GM11168 (cell line): Measurements from ENCODE around the gene ZNF689.

Source experiments
- in situ Hi-C: fragments of 300-500 bp; cut with MboI; formaldehyde crosslinking; loops from one replicate; pipeline ENCODE4 v1.12.0; 2022; ENCODE audit warnings: low sequenced_read_pairs; ENCODE audit not compliant: unreplicated experiment

The ZNF689 gene

GRCh38 chr16:30567160-30567990 is 42.8 kb downstream of the ZNF689 start:
- in situ Hi-C loops = no loop called here

- in situ Hi-C loops = no loop called here
Observed at GRCh38 chr16:30566531-30566930, 43.7 kb downstream of the ZNF689 start.

GRCh38 chr16:30565984-30566383 is 44.2 kb downstream of the ZNF689 start:
- in situ Hi-C loops = no loop called here

GRCh38 chr16:30565526-30565925 is 44.7 kb downstream of the ZNF689 start:
- in situ Hi-C loops = no loop called here

- in situ Hi-C loops = no loop called here
Observed at GRCh38 chr16:30562021-30562420, 48.2 kb downstream of the ZNF689 start.

- in situ Hi-C loops = no loop called here
Observed at GRCh38 chr16:30561089-30561816, 48.9 kb downstream of the ZNF689 start.

- in situ Hi-C loops = no loop called here
Observed at GRCh38 chr16:30559690-30560089, 50.5 kb downstream of the ZNF689 start.

- in situ Hi-C loops = no loop called here
Observed at GRCh38 chr16:30558789-30559377, 51.3 kb downstream of the ZNF689 start.

- in situ Hi-C loops = no loop called here
Observed at GRCh38 chr16:30557957-30558788, 52.0 kb downstream of the ZNF689 start, which contains the start of gene ZNF764. TSS of gene ZNF764 (minus strand) at chr16:30558374. CDS start at chr16:30558182, 192 bp downstream.

- in situ Hi-C loops = no loop called here
Observed at GRCh38 chr16:30557707-30557956, 52.6 kb downstream of the ZNF689 start.

- in situ Hi-C loops = no loop called here
Observed at GRCh38 chr16:30556125-30556473, 54.1 kb downstream of the ZNF689 start.

GRCh38 chr16:30555315-30556124 is 54.7 kb downstream of the ZNF689 start:
- in situ Hi-C loops = no loop called here

- in situ Hi-C loops = no loop called here
Observed at GRCh38 chr16:30554557-30555314, 55.5 kb downstream of the ZNF689 start.

GRCh38 chr16:30553393-30553899 is 56.7 kb downstream of the ZNF689 start:
- in situ Hi-C loops = no loop called here

- in situ Hi-C loops = no loop called here
Observed at GRCh38 chr16:30552956-30553355, 57.2 kb downstream of the ZNF689 start.
